Right lobe of liver (tissue), 4 donors: Measurements from ENCODE around the gene LRTM1.

Source experiments
- CTCF ChIP-seq, 4 donors: fragments of 200-600 bp in 3 of 4; fragments of 450-650 bp in 1 of 4; IDR thresholded peaks; one replicate each; pipeline versions ENCODE4 v1.5.1 to v1.8.0; 2016 to 2022; ENCODE audit warnings: antibody characterized with exemption in 4 of 4, mild to moderate bottlenecking in 2 of 4
- POLR2A ChIP-seq: fragments of 450-650 bp; IDR thresholded peaks from one replicate; pipeline ENCODE4 v1.6.1; 2017; ENCODE audit warnings: antibody characterized with exemption, mild to moderate bottlenecking
- donor health status: DM: no; HTN: no; CAD: no.
- donor health status: DM: no; HTN: no; CAD: no.
- donor health status: DM: no; HTN: yes; CAD: no.

GRCh38 chr3:54940971-54941370, 13.1 kb upstream of the LRTM1 start:
- no peak for TF ChIP-seq POLR2A
- no peak for TF ChIP-seq CTCF (IDR thresholded peaks at IDR 0.05)
